Kidney (tissue), 14 donors: ENCODE data around the gene KCNA10. TPM values are rescaled to one million over a fixed set of nuclear protein-coding genes. Genes with fewer than 3 reads are reported as not detected.

Experiments
- DNase-seq, 5 donors: peaks; one replicate each; pipeline ENCODE4 v3.0.0-alpha.2; 2013 to 2020
- FAIRE-seq: peaks from 2 replicates; lab custom pipeline; 2012; peaks lifted over from hg19 to GRCh38; lab: Jason Lieb, UNC
- H3K27ac ChIP-seq, 2 donors: one replicate each; pipeline ENCODE4 v1.7.0; 2013; ENCODE audit warnings: low read depth in 2 of 2, low read length in 2 of 2, inconsistent platforms in 1 of 2
- H3K27me3 ChIP-seq: one replicate; pipeline ENCODE4 v1.7.1; 2013; ENCODE audit warnings: low read length, inconsistent platforms; ENCODE audit not compliant: control insufficient read depth, insufficient read depth
- H3K36me3 ChIP-seq, 3 donors: one replicate each; pipeline versions ENCODE4 v1.7.0 to v1.7.1; 2013; ENCODE audit warnings: low read length in 3 of 3, control low read depth in 1 of 3, inconsistent platforms in 1 of 3; ENCODE audit not compliant: insufficient read depth in 3 of 3, control insufficient read depth in 2 of 3
- H3K4me1 ChIP-seq, 3 donors: one replicate each; pipeline versions ENCODE4 v1.7.0 to v1.7.1; 2013; ENCODE audit warnings: low read length in 3 of 3, inconsistent platforms in 1 of 3, low read depth in 1 of 3; ENCODE audit not compliant: control insufficient read depth in 2 of 3, insufficient read depth in 2 of 3
- H3K4me3 ChIP-seq, 3 donors: one replicate each; pipeline versions ENCODE4 v1.7.0 to v1.8.1; 2013; ENCODE audit warnings: low read length in 3 of 3, control low read depth in 1 of 3, inconsistent platforms in 1 of 3
- H3K9ac ChIP-seq, 3 donors: one replicate each; pipeline versions ENCODE4 v1.7.0 to v1.7.1; 2013; ENCODE audit warnings: low read length in 3 of 3, control low read depth in 1 of 3, inconsistent platforms in 1 of 3
- H3K9me3 ChIP-seq, 3 donors: one replicate each; pipeline versions ENCODE4 v1.7.0 to v1.7.1; 2013; ENCODE audit warnings: low read length in 3 of 3, control low read depth in 1 of 3, inconsistent platforms in 1 of 3; ENCODE audit not compliant: control insufficient read depth in 2 of 3, insufficient read depth in 1 of 3
- intact Hi-C: fragments of 100-400 bp; cut with DNase I; formaldehyde crosslinking; loops from one replicate; pipeline ENCODE4 v1.11.1; 2022
- polyA plus RNA-seq: library from polyadenylated mRNA; stranded (reverse); fragments of 350-450 nt; fragmentation: Illumina TruSeq; extraction: RNeasy Lipid Tissue Mini Kit (QIAGEN cat#74804); gene quantifications from one replicate; pipeline ENCODE4 v1.2.3, GENCODE V29; 2014; ENCODE audit warnings: low read depth, low replicate concordance; ENCODE audit not compliant: insufficient read depth
- total RNA-seq: library from RNA; stranded (reverse); fragmentation: NEBNext Ultra II Directional; extraction: Animal tissue kit (Norgen Biotek cat#: 25700); gene quantifications from one replicate; pipeline ENCODE4 v1.2.1, GENCODE V29; 2021
- TF ChIP-seq, protein P1 (sequence below): IDR thresholded peaks from 3 replicates; pipeline ENCODE4 v1.5.1; 2012; ENCODE audit warnings: mild to moderate bottlenecking, moderate library complexity, borderline replicate concordance; ENCODE audit not compliant: insufficient read depth; ENCODE audit errors: extremely low read depth
- donor health status: control.
- donor health status: control.
- donor health status: control.
- donor health status: control.
- donor health status: control.
- donor health status: DM: yes; HTN: yes; CAD: no.
- donor health status: Normal renal cell carcinoma (clear cell type).

The KCNA10 gene
- total and polyA plus RNA-seq, 2 donors from 2014 or later: not detected

DNA sequence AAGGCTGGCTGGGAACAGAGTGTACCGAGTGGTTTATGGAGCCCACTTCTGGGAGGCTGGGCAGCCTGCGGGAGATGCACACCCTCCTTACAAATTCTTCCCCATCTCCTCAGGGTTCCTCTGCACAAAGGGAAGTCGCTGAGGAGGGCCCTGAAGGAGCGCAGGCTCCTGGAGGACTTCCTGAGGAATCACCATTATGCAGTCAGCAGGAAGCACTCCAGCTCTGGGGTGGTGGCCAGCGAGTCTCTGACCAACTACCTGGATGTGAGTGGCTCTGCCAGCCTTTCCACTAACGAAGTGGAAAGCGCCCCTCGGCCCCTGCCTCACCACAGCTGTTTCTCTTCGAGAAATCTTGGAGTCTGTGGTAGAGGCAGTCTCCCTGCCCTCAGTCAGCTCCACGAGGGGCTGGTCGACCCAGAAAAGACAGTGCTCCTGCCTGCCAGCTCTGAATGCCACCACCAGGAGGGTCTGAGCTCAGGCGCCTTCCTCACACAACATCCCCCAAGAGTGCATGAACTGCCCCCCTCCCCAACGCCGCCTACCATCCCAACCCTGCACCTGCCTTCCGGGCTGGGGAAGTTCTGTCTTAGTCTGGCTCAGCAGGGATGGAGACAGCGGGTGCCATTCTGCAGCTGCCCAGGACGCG, 36.2 kb downstream of the KCNA10 start:
- intact Hi-C loops: no loop called here
- H3K4me3 ChIP-seq: no peak overlapping the region
- no peaks in the 10 kb centered on the region for H3K9me3 ChIP-seq
- no peaks in the 10 kb centered on the region for H3K27me3 ChIP-seq
- H3K4me1 ChIP-seq: peaks cover 0 to 5% (median 0%) of the 10 kb centered on the region in 3 donors
- FAIRE-seq (no peak), DNase-seq (peak in 1 of 5 donors; percentile 56)
- H3K9ac ChIP-seq: no peak overlapping the region
- TF ChIP-seq, protein P1, sequence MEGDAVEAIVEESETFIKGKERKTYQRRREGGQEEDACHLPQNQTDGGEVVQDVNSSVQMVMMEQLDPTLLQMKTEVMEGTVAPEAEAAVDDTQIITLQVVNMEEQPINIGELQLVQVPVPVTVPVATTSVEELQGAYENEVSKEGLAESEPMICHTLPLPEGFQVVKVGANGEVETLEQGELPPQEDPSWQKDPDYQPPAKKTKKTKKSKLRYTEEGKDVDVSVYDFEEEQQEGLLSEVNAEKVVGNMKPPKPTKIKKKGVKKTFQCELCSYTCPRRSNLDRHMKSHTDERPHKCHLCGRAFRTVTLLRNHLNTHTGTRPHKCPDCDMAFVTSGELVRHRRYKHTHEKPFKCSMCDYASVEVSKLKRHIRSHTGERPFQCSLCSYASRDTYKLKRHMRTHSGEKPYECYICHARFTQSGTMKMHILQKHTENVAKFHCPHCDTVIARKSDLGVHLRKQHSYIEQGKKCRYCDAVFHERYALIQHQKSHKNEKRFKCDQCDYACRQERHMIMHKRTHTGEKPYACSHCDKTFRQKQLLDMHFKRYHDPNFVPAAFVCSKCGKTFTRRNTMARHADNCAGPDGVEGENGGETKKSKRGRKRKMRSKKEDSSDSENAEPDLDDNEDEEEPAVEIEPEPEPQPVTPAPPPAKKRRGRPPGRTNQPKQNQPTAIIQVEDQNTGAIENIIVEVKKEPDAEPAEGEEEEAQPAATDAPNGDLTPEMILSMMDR: no peak
- no peaks in the 10 kb centered on the region for H3K36me3 ChIP-seq
- no peak overlapping the region for H3K27ac ChIP-seq

DNA sequence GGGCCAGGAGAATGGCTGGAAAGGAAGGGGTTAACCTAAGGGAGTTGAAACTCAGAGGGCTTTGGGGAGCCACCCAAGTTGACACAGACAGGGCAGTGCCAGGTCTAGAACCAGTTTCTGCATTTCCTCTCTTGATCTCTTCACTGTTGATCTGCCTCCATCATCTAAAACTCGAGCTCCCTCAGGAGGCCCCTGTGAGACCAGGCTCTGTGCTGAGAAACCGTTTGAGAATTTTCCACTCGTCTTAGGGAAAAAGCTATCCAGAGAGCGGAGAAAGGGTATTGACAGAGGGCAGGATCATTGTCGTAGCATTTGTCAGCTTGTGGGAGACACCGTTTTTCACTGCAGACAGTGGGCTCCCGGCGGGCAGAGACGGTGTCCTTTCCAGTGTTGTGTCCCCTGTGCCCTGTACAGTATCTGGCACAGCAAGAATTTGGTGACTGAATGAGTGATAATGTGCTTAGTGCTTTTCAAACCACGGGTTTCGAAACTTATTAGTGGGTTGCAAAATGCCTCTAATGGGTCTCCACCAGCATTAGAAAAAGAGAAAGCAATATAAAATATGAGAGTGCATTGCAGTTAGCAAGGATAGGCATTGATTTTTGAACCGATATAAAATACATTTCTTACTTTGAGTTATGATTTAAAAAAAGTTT, 36.9 kb downstream of the KCNA10 start:
- no peaks in the 10 kb centered on the region for H3K36me3 ChIP-seq
- intact Hi-C loops: no loop called here
- H3K4me1 ChIP-seq: peaks cover 0 to 5% (median 0%) of the 10 kb centered on the region in 3 donors
- no peaks in the 10 kb centered on the region for H3K9me3 ChIP-seq
- H3K27me3 ChIP-seq: no peaks in the 10 kb centered on the region
- no peak overlapping the region for H3K27ac ChIP-seq
- DNase-seq (peak in 1 of 5 donors; percentile 22), FAIRE-seq (no peak)
- TF ChIP-seq, protein P1: no peak
- H3K9ac ChIP-seq: no peak overlapping the region
- H3K4me3 ChIP-seq: no peak overlapping the region

DNA sequence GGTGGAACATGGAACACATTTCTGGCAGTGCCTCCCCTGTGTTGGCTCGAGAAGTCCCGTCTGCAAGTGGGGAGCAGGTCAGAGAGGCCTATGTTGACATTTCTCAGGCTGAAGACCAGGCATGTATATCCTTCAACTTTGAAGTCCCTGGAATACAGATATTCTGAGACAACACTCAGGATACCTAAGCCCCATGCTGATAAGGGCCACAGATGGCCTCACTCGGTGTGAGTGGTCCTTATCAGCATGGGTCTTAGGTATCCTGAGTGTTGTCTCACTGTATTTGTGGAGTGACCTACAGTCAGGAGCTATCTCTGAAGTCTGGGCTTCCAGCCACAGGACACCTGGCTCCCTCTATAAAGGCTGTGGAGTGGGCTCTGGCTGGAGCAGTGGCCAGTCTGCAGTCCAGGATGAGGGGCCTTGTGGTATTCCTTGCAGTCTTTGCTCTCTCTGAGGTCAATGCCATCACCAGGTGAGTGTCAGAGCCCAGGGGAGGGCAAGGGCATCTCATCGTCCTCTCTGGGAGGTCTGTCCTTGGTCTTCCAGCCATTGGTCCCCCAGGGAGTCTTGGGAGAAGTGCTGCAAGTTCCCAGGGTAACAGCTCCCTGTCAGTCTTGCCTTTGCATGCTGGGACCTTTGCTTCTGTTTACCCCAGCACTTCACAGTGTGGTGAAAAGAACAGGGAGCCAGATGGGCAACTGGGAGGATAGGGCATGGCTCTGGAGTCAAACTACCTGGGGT, 38.4 kb downstream of the KCNA10 start:
- intact Hi-C loops: no loop called here
- H3K4me1 ChIP-seq: peaks cover 0 to 5% (median 0%) of the 10 kb centered on the region in 3 donors
- no peak overlapping the region for H3K4me3 ChIP-seq
- no peaks in the 10 kb centered on the region for H3K9me3 ChIP-seq
- TF ChIP-seq, protein P1: no peak
- no peaks in the 10 kb centered on the region for H3K27me3 ChIP-seq
- H3K9ac ChIP-seq: no peak overlapping the region
- FAIRE-seq (no peak), DNase-seq (peak in 1 of 5 donors; percentile 23)
- H3K36me3 ChIP-seq: no peaks in the 10 kb centered on the region
- no peak overlapping the region for H3K27ac ChIP-seq
